Gastrocnemius medialis (tissue), 4 donors: Measurements from ENCODE around the gene C1QL4. TPM values are rescaled to one million over a fixed set of nuclear protein-coding genes. Genes with fewer than 3 reads are reported as not detected.
"Not testable (repeated sequence)": the region's sequence is repeated elsewhere in the genome, so short reads cannot be mapped to it uniquely, and the experiment has no call there.

Source experiments
- ATAC-seq, 2 donors: fragments of 150-250 bp; one replicate each; pipeline ENCODE4 v1.9.1; 2016
- DNase-seq, 2 donors: peaks; one replicate each; pipeline ENCODE4 v3.0.0-alpha.2; 2019
- H3K27ac ChIP-seq, 4 donors: fragments of 200-600 bp; sonication (generic); 1 replicate in 1 of 4; 2 replicates in 3 of 4; pipeline ENCODE4 v1.5.1; 2016 to 2018; ENCODE audit warnings: mild to moderate bottlenecking in 2 of 4, moderate library complexity in 1 of 4
- H3K27me3 ChIP-seq, 3 donors: fragments of 200-600 bp; sonication (generic) in 2 of 3; 1 replicate in 1 of 3; 2 replicates in 2 of 3; pipeline versions ENCODE4 v1.5.1 to v1.6.0; 2016 to 2019; ENCODE audit warnings: mild to moderate bottlenecking in 1 of 3, moderate library complexity in 1 of 3
- H3K36me3 ChIP-seq, 2 donors: fragments of 200-600 bp; sonication (generic) in 1 of 2; one replicate each; pipeline ENCODE4 v1.5.1; 2017 to 2018
- H3K4me1 ChIP-seq, 2 donors: fragments of 200-600 bp; sonication (generic) in 1 of 2; one replicate each; pipeline ENCODE4 v1.5.1; 2016 to 2017; ENCODE audit warnings: mild to moderate bottlenecking in 2 of 2
- H3K4me3 ChIP-seq, 4 donors: fragments of 200-600 bp; sonication (generic) in 3 of 4; 1 replicate in 1 of 4; 2 replicates in 3 of 4; pipeline ENCODE4 v1.5.1; 2016 to 2019; ENCODE audit warnings: mild to moderate bottlenecking in 2 of 4
- H3K9me3 ChIP-seq, 3 donors: fragments of 200-600 bp; sonication (generic) in 2 of 3; 1 replicate in 1 of 3; 2 replicates in 2 of 3; pipeline ENCODE4 v1.5.1; 2016 to 2019
- POLR2A ChIP-seq, 2 donors: fragments of 450-650 bp; IDR thresholded peaks; one replicate each; pipeline ENCODE4 v1.6.1; 2017; ENCODE audit warnings: antibody characterized with exemption in 2 of 2, mild to moderate bottlenecking in 2 of 2, moderate library complexity in 2 of 2
- in situ Hi-C, 4 donors: fragments of 200-750 bp; cut with MboI; loops; one replicate each; pipeline versions ENCODE4 v1.15.0 to v1.8.0; 2017; ENCODE audit warnings: low sequenced_read_pairs in 4 of 4
- intact Hi-C: fragments of 100-400 bp; cut with DNase I; formaldehyde crosslinking; loops from one replicate; pipeline ENCODE4 v1.15.1; 2023; ENCODE audit warnings: low total_unique reads
- total RNA-seq, 4 donors: library from RNA; depleted of rRNA; stranded (reverse); fragments of >200 nt; gene quantifications; one replicate each; pipeline versions ENCODE4 v1.1.0 to v1.2.3, GENCODE V29; 2016
- TF ChIP-seq, protein P1 (sequence below), 5 experiments: fragments of 450-650 bp in 3 of 5; fragments of 200-600 bp in 2 of 5; sonication (generic) in 2 of 5; IDR thresholded peaks in 4 of 5; conservative IDR thresholded peaks in 1 of 5; 1 replicate in 4 of 5; 2 replicates in 1 of 5; pipeline ENCODE4 v1.5.1; 2016 to 2019; ENCODE audit warnings: antibody characterized with exemption in 5 of 5, mild to moderate bottlenecking in 3 of 5, moderate library complexity in 3 of 5

Gene C1QL4
- total RNA-seq, 4 donors from 2014 or later: not detected

DNA sequence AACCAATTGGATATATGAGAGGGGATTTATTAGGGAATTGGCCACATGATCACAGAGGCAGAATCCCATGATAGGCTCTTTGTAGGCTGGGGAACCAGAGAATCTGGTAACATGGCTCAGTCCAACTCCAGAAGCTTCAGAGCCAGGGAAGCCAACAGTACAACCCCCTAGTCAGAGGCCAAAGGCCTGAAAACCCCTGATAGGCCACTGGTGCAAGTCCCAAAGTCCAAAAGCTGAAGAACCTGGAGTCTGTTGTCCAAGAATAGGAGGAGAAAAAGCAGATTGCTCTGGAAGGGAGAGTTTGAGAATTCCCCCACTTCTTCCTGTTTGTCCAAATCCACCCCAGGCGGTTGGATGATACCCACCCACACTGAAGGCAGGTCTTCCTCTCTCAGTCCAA lies 22.2 kb downstream of the C1QL4 start:
- no peak overlapping the region for H3K4me3 ChIP-seq
- H3K36me3 ChIP-seq: no peaks in the 10 kb centered on the region
- H3K4me1 ChIP-seq: no peaks in the 10 kb centered on the region
- H3K27ac ChIP-seq: no peak overlapping the region
- no peaks in the 10 kb centered on the region for H3K27me3 ChIP-seq
- no peak for ATAC-seq
- intact Hi-C loops (no loop called here), in situ Hi-C loops (no loop called here)
- no peak for TF ChIP-seq POLR2A (IDR thresholded peaks at IDR 0.05)
- TF ChIP-seq, protein P1, sequence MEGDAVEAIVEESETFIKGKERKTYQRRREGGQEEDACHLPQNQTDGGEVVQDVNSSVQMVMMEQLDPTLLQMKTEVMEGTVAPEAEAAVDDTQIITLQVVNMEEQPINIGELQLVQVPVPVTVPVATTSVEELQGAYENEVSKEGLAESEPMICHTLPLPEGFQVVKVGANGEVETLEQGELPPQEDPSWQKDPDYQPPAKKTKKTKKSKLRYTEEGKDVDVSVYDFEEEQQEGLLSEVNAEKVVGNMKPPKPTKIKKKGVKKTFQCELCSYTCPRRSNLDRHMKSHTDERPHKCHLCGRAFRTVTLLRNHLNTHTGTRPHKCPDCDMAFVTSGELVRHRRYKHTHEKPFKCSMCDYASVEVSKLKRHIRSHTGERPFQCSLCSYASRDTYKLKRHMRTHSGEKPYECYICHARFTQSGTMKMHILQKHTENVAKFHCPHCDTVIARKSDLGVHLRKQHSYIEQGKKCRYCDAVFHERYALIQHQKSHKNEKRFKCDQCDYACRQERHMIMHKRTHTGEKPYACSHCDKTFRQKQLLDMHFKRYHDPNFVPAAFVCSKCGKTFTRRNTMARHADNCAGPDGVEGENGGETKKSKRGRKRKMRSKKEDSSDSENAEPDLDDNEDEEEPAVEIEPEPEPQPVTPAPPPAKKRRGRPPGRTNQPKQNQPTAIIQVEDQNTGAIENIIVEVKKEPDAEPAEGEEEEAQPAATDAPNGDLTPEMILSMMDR (IDR thresholded peaks at IDR 0.05 in 4 of 5, conservative IDR thresholded peaks at IDR 0.05 in 1 of 5): no peak
- H3K9me3 ChIP-seq: no peaks in the 10 kb centered on the region
- no peak for DNase-seq

DNA sequence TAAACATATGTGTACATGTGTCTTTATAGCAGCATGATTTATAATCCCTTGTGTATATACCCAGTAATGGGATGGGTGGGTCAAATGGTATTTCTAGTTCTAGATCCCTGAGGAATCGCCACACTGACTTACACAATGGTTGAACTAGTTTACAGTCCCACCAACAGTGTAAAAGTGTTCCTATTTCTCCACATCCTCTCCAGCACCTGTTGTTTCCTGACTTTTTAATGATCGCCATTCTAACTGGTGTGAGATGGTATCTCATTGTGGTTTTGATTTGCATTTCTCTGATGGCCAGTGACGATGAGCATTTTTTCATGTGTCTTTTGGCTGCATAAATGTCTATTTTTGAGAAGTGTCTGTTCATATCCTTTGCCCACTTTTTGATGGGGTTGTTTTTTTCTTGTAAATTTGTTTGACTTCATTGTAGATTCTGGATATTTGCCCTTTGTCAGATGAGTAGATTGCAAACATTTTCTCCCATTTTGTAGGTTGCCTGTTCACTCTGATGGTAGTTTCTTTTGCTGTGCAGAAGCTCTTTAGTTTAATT lies 26.5 kb downstream of the C1QL4 start:
- H3K4me3 ChIP-seq, DNase-seq, intact Hi-C loops, H3K27me3 ChIP-seq, H3K9me3 ChIP-seq, ATAC-seq, H3K27ac ChIP-seq, H3K4me1 ChIP-seq, H3K36me3 ChIP-seq, in situ Hi-C loops: not testable (repeated sequence)

DNA sequence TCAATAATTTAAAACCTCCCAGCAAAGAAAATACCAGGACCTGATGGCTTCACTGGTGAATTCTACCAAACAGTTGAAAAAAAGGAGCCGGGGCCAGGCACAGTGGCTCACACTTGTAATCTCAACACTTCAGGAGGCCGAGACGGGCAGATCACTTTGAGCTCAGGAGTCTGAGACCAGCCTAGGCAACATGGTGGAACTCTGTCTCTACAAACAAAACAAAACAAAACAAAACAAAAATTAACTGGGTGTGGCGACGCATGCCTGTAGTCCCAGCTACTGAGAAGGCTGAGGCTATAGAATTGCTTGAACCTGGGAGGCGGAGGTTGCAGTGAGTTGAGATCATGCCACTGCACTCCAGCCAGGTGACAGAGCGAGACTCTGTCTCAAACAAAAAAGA lies 27.6 kb downstream of the C1QL4 start:
- ATAC-seq (no peak), DNase-seq (no peak)
- intact Hi-C loops (no loop called here), in situ Hi-C loops (no loop called here)
- H3K27me3 ChIP-seq: no peaks in the 10 kb centered on the region
- H3K4me1 ChIP-seq: no peaks in the 10 kb centered on the region
- no peaks in the 10 kb centered on the region for H3K9me3 ChIP-seq
- H3K36me3 ChIP-seq: no peaks in the 10 kb centered on the region
- TF ChIP-seq POLR2A (IDR thresholded peaks at IDR 0.05): no peak
- TF ChIP-seq, protein P1 (IDR thresholded peaks at IDR 0.05 in 4 of 5, conservative IDR thresholded peaks at IDR 0.05 in 1 of 5): no peak
- no peak overlapping the region for H3K27ac ChIP-seq
- no peak overlapping the region for H3K4me3 ChIP-seq

DNA sequence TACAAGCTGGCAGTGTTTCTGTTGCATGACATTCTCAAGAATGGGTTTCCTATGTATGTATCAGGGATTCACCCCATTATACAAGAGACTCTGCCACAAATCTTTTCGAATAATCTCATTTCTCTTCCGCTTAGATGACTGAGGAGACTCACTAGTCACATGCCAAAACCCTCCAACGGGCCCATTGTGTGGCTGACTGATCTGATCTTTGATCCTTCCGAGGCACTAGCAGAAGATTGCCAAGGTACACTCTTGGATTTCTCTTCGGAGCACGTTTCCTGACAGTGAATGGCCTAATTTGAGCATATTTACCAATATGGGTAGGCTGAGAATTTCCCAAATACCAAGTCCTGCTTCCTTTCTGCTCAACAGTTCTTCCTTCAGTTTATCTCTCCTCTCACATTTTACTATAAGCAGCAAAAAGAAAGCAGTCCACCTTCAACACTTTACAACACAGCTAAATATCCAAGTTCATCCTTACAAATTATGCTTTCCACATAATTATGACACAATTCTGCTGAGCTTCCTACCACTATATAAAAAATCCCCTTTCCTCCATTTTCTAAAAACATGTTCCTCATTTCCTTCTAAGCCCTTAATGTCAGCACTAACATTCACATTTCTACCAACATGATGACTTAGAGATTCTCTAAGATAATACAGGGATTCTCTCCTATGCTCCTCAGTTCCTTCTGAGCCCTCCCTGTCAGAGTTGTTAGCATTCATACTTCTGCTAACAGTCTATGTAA lies 31.1 kb downstream of the C1QL4 start:
- Histone ChIP-seq H3K9me3 (no peaks in the 10 kb centered on the region), H3K27ac (no peak overlapping the region), H3K27me3 (peaks cover 0 to 7% (median 5%) of the 10 kb centered on the region in 3 donors), H3K4me3 (no peak overlapping the region), H3K36me3 (no peaks in the 10 kb centered on the region), H3K4me1 (no peaks in the 10 kb centered on the region)
- no peak for TF ChIP-seq POLR2A (IDR thresholded peaks at IDR 0.05)
- TF ChIP-seq, protein P1 (IDR thresholded peaks at IDR 0.05 in 4 of 5, conservative IDR thresholded peaks at IDR 0.05 in 1 of 5): no peak
- ATAC-seq (no peak), DNase-seq (no peak)
- intact Hi-C loops (no loop called here), in situ Hi-C loops (no loop called here)

DNA sequence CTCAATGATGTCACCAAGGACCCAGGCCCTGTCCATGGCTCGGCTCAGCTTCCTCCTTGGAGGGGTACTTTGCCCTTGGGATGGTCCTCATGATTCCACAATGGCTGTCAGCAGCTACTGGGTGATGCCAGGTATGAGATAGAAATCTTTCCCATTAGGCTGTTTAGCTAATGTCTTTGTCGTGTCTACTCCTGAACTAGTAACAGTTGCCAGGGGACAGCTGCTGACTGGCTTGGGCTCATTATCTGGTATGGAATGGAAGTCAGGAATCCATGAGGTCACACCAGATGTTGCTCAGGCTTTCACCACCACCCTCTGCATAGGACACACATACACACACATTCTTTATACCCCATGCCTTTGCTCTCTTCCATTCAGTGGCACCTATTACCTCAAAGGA lies 32.8 kb downstream of the C1QL4 start:
- H3K27ac ChIP-seq: no peak overlapping the region
- H3K27me3 ChIP-seq: peaks cover 4 to 11% (median 9%) of the 10 kb centered on the region in 3 donors
- intact Hi-C loops: no loop called here
- no peaks in the 10 kb centered on the region for H3K36me3 ChIP-seq
- no peak overlapping the region for H3K4me3 ChIP-seq
- TF ChIP-seq POLR2A (IDR thresholded peaks at IDR 0.05): no peak
- TF ChIP-seq, protein P1 (IDR thresholded peaks at IDR 0.05 in 4 of 5, conservative IDR thresholded peaks at IDR 0.05 in 1 of 5): no peak
- in situ Hi-C loops: no loop called here
- DNase-seq: no peak
- no peaks in the 10 kb centered on the region for H3K4me1 ChIP-seq
- ATAC-seq: no peak
- H3K9me3 ChIP-seq: no peaks in the 10 kb centered on the region
